HG03460 (cell line): Measurements from ENCODE around the gene CBX4.

ENCODE experiments used
- ATAC-seq: cut with Tn5 transposase; IDR thresholded peaks from one replicate; pipeline ENCODE4 v1.9.1; 2021; ENCODE audit not compliant: unreplicated experiment

CBX4 gene

GRCh38 chr17:79842656-79843473 lies 3.6 kb upstream of the CBX4 start:
- ATAC-seq = no peak

GRCh38 chr17:79842136-79842655 lies 3.0 kb upstream of the CBX4 start:
- no peak for ATAC-seq

GRCh38 chr17:79841369-79842135 lies 2.3 kb upstream of the CBX4 start:
- ATAC-seq = no peak

GRCh38 chr17:79840989-79841286 lies 1.7 kb upstream of the CBX4 start:
- no peak for ATAC-seq

GRCh38 chr17:79840269-79840988 lies 1.2 kb upstream of the CBX4 start:
- no peak for ATAC-seq

- ATAC-seq = peak; percentile 10
Measured at GRCh38 chr17:79838522-79839274, 542 bp downstream of the CBX4 start.

- no peak for ATAC-seq
Measured at GRCh38 chr17:79837888-79838521, 1.2 kb downstream of the CBX4 start.

- ATAC-seq = no peak
Measured at GRCh38 chr17:79836972-79837887, 2.0 kb downstream of the CBX4 start.

- no peak for ATAC-seq
Measured at GRCh38 chr17:79836510-79836971, 2.7 kb downstream of the CBX4 start.

GRCh38 chr17:79835953-79836509 lies 3.2 kb downstream of the CBX4 start:
- no peak for ATAC-seq

GRCh38 chr17:79835470-79835899 lies 3.8 kb downstream of the CBX4 start:
- ATAC-seq = no peak

- ATAC-seq = no peak
Measured at GRCh38 chr17:79834565-79835469, 4.4 kb downstream of the CBX4 start.

- no peak for ATAC-seq
Measured at GRCh38 chr17:79833744-79834564, 5.3 kb downstream of the CBX4 start.

GRCh38 chr17:79833110-79833450 lies 6.2 kb downstream of the CBX4 start:
- ATAC-seq = no peak

- ATAC-seq = no peak
Measured at GRCh38 chr17:79832218-79833109, 6.8 kb downstream of the CBX4 start.
